ENCODE data around the gene CPED1.

- TF ChIP-seq CTCF (conservative IDR thresholded peaks at IDR 0.05; ENCODE audit: low read depth, low read length) = no peak
- TF ChIP-seq EZH2phosphoT487 (IDR thresholded peaks at IDR 0.05; ENCODE audit: borderline replicate concordance, low read length) = no peak
These were observed 204.3 kb downstream of the CPED1 start for GRCh38 chr7:121192834-121193233.

All from PC-3 (cell line).